Mucosa of rectum (tissue), 2 donors: Measurements from ENCODE around the gene RNF4.

Experiments used
- H3K27ac ChIP-seq, 2 donors: one replicate each; pipeline ENCODE4 v1.7.0; 2013; ENCODE audit warnings: inconsistent platforms in 2 of 2, low read depth in 2 of 2, low read length in 2 of 2
- H3K27me3 ChIP-seq, 2 donors: one replicate each; pipeline ENCODE4 v1.7.0; 2013; ENCODE audit warnings: low read length in 2 of 2; ENCODE audit not compliant: control insufficient read depth in 2 of 2, insufficient read depth in 2 of 2
- H3K36me3 ChIP-seq, 2 donors: one replicate each; pipeline ENCODE4 v1.7.0; 2013; ENCODE audit warnings: low read length in 2 of 2; ENCODE audit not compliant: control insufficient read depth in 2 of 2, insufficient read depth in 2 of 2
- H3K4me1 ChIP-seq, 2 donors: one replicate each; pipeline ENCODE4 v1.7.0; 2013; ENCODE audit warnings: low read length in 2 of 2, mild to moderate bottlenecking in 1 of 2; ENCODE audit not compliant: control insufficient read depth in 2 of 2, insufficient read depth in 2 of 2
- H3K4me3 ChIP-seq, 2 donors: one replicate each; pipeline ENCODE4 v1.7.0; 2013; ENCODE audit warnings: low read length in 2 of 2
- H3K9ac ChIP-seq, 2 donors: one replicate each; pipeline ENCODE4 v1.7.0; 2013; ENCODE audit warnings: low read length in 2 of 2, low read depth in 1 of 2, mild to moderate bottlenecking in 1 of 2
- H3K9me3 ChIP-seq, 2 donors: one replicate each; pipeline ENCODE4 v1.7.0; 2013; ENCODE audit warnings: low read length in 2 of 2; ENCODE audit not compliant: control insufficient read depth in 2 of 2
- donor health status: healthy.
- donor health status: Normal muscosa, but diverticular disease.

RNF4 gene

GRCh38 chr4:2446656-2447564 lies 22.0 kb upstream of the RNF4 start:
- no peak overlapping the region for H3K4me3 ChIP-seq
- H3K36me3 ChIP-seq: no peaks in the 10 kb centered on the region
- H3K9ac ChIP-seq: no peak overlapping the region
- H3K4me1 ChIP-seq: no peaks in the 10 kb centered on the region
- H3K9me3 ChIP-seq: no peaks in the 10 kb centered on the region
- no peaks in the 10 kb centered on the region for H3K27me3 ChIP-seq
- H3K27ac ChIP-seq: no peak overlapping the region

DNA sequence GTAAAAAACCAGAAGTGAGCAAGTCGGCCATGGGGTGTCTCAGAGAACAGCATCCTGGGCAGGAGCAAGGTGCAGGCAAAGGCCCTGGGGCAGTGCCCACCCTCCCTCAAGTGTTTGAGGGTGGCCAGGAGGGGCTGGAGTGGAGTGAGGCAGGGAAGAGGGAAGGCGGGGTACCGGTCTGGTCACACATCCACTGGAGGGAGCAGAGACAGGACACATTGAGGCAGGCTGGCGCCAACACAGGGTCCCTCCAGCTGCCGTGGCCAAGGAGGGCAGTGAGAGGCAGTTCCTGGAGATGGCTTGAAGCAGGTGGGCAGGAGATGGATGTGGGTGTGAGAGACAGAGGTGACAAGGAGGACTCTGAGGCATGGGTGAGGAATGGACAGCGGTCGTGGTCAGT lies 20.3 kb upstream of the RNF4 start:
- H3K36me3 ChIP-seq: no peaks in the 10 kb centered on the region
- H3K9ac ChIP-seq: no peak overlapping the region
- no peaks in the 10 kb centered on the region for H3K4me1 ChIP-seq
- H3K27me3 ChIP-seq: no peaks in the 10 kb centered on the region
- H3K27ac ChIP-seq: no peak overlapping the region
- no peak overlapping the region for H3K4me3 ChIP-seq
- H3K9me3 ChIP-seq: no peaks in the 10 kb centered on the region

GRCh38 chr4:2449051-2449450 lies 19.9 kb upstream of the RNF4 start:
- H3K9ac ChIP-seq: no peak overlapping the region
- H3K4me1 ChIP-seq: no peaks in the 10 kb centered on the region
- no peaks in the 10 kb centered on the region for H3K27me3 ChIP-seq
- no peaks in the 10 kb centered on the region for H3K9me3 ChIP-seq
- no peaks in the 10 kb centered on the region for H3K36me3 ChIP-seq
- H3K4me3 ChIP-seq: no peak overlapping the region
- no peak overlapping the region for H3K27ac ChIP-seq

DNA sequence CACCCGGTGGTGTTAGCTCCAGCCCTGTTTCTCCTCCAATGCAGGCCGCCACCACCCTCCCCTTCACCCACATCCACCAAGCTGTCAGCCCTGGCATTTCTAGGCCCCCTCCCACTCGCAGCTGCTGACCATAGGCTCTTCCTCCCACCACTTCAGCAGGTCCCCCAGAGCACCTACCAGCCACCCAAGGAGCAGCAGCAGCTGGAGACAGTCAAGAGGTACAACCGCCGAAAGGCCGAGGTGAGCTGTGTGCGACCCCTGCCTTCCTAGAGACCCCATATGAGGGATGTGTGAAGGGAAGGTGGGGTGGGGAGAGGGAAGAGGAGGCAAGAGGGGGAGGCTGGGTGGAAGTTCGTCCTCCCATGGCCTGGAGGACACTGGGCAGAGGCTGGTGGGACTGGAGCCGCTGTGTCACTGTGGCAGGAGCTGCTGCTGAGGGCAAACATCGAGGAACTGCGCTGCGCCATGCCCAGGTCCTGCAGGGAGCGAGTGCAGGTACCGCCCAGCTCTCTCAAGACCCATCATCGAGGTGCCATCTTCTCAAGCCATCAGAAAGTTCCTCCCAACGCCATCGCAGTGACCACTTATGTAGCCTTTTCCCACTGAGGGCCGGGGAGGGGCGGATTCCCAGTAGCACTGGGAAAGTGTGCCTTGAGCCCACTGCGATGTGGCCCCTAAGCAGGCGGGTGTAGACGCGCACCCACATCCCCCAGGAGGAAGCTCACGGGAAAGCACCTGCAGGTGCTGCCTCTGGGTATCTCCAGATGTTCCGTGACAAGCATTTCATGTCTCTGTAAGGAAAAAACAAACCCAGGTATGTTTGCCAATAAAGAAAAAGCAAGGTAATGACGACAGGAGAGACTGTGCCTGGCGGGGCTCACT lies 19.2 kb upstream of the RNF4 start:
- no peak overlapping the region for H3K9ac ChIP-seq
- H3K36me3 ChIP-seq: no peaks in the 10 kb centered on the region
- no peak overlapping the region for H3K27ac ChIP-seq
- H3K4me3 ChIP-seq: no peak overlapping the region
- no peaks in the 10 kb centered on the region for H3K27me3 ChIP-seq
- no peaks in the 10 kb centered on the region for H3K4me1 ChIP-seq
- H3K9me3 ChIP-seq: no peaks in the 10 kb centered on the region

- H3K27me3 ChIP-seq: no peaks in the 10 kb centered on the region
- H3K9me3 ChIP-seq: no peaks in the 10 kb centered on the region
- H3K4me3 ChIP-seq: no peak overlapping the region
- no peak overlapping the region for H3K9ac ChIP-seq
- no peaks in the 10 kb centered on the region for H3K36me3 ChIP-seq
- H3K4me1 ChIP-seq: no peaks in the 10 kb centered on the region
- no peak overlapping the region for H3K27ac ChIP-seq
These were observed 18.4 kb upstream of the RNF4 start for GRCh38 chr4:2450394-2451035.

- no peaks in the 10 kb centered on the region for H3K4me1 ChIP-seq
- H3K27me3 ChIP-seq: no peaks in the 10 kb centered on the region
- no peak overlapping the region for H3K9ac ChIP-seq
- H3K36me3 ChIP-seq: no peaks in the 10 kb centered on the region
- H3K27ac ChIP-seq: no peak overlapping the region
- no peaks in the 10 kb centered on the region for H3K9me3 ChIP-seq
- H3K4me3 ChIP-seq: no peak overlapping the region
These were observed 17.8 kb upstream of the RNF4 start for GRCh38 chr4:2451036-2451520.

DNA sequence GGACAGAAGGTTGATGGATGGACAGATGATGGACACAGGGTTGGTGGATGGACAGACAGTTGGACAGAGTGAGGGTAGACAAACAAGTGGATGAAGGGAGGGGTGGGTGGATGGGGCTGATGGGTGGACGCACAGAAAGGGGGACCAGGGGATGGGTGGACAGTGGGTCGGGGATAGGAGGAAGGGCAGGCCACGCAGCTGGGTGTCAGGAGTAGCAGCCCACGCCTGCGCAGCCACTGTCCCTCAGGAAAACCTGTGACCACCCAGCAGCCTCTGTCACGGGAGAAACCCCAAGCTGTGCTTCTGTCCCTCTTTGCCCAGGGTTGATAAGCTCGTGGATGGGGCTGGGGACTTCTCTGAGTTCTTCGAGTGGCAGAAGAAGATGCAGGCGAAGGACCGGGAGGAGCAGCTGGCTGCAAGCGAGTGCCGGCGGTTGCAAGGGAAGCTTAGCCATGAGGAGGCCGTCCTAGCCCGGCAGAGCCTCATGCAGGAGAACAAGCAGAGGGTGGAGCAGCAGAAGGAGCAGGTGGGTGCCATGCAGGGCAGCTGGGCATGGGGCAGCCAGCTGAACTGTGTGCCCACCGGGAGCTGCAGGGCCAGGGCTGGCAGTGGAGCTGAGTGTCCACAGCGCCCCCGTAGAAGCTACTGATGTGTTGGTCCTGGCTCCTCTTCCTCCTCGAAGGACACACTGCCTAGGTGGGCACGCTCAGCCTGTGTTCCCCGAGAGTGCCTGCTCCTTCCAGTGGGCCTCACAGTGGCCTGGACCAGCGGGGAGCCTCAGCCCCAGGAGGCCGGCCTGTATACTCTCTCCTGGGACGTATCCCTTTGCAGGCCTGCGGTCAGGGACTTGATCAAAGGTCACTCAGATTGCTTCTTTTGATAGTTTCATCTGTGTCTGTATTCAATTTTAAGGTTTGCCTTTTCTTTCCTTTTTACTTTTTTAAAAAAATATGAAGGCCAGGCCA lies 16.8 kb upstream of the RNF4 start:
- no peaks in the 10 kb centered on the region for H3K9me3 ChIP-seq
- no peaks in the 10 kb centered on the region for H3K36me3 ChIP-seq
- H3K27ac ChIP-seq: no peak overlapping the region
- no peak overlapping the region for H3K9ac ChIP-seq
- H3K4me3 ChIP-seq: no peak overlapping the region
- H3K4me1 ChIP-seq: no peaks in the 10 kb centered on the region
- H3K27me3 ChIP-seq: no peaks in the 10 kb centered on the region

GRCh38 chr4:2457481-2458295 lies 11.2 kb upstream of the RNF4 start:
- H3K27ac ChIP-seq: no peak overlapping the region
- H3K9ac ChIP-seq: no peak overlapping the region
- no peak overlapping the region for H3K4me3 ChIP-seq
- H3K4me1 ChIP-seq: peaks cover 0 to 3% of the 10 kb centered on the region in 2 donors
- H3K36me3 ChIP-seq: no peaks in the 10 kb centered on the region
- H3K27me3 ChIP-seq: peaks cover 0 to 2% of the 10 kb centered on the region in 2 donors
- H3K9me3 ChIP-seq: no peaks in the 10 kb centered on the region
